ENCODE results near the gene TTC28. TPM values are rescaled to one million over a fixed set of nuclear protein-coding genes. Genes with fewer than 3 reads are reported as not detected.

Gene TTC28
- total and polyA plus RNA-seq, 10 of the 15 experiments (the other 5 are each of a cell fraction or from before 2014, with no cell fraction given) = 0.15 to 8.4 (median 1.4) TPM

- no peak for ATAC-seq
- ChIA-PET RAD21 (ENCODE audit: unreplicated experiment) (no interaction called here), SMC1A (ENCODE audit: uncharacterized antibody, unreplicated experiment) (interaction anchor here (2.1 kb wide), 1 partner anchor 12 kb away, joined by 4 read pairs; no protein-coding TSS in a partner anchor), CTCF (no interaction called here), POLR2A (no interaction called here)
- no peaks in the 10 kb centered on the region for H4K20me1 ChIP-seq (ENCODE audit: control insufficient read depth, insufficient read depth)
- no peak for FAIRE-seq
- TF ChIP-seq E2F8 (IDR thresholded peaks at IDR 0.05; ENCODE audit: low read depth, partially characterized antibody) = no peak
- no peak for TF ChIP-seq WRNIP1 (IDR thresholded peaks at IDR 0.05; ENCODE audit: borderline replicate concordance, low read depth, low read length)
- TF ChIP-seq BCL3 (IDR thresholded peaks at IDR 0.05; ENCODE audit: borderline replicate concordance, insufficient read depth, low read depth, low read length, poor library complexity, severe bottlenecking) = no peak
- TF ChIP-seq LARP7 (IDR thresholded peaks at IDR 0.05) = no peak
- no peak for TF ChIP-seq YY1 (IDR thresholded peaks at IDR 0.05; ENCODE audit: low read depth, low read length)
- no peak for TF ChIP-seq MTA3 (IDR thresholded peaks at IDR 0.05; ENCODE audit: borderline replicate concordance, low read length)
- no peak for TF ChIP-seq SUPT20H (IDR thresholded peaks at IDR 0.05; ENCODE audit: borderline replicate concordance, control insufficient read depth, low read depth, low read length)
- no peak for TF ChIP-seq KDM1A (IDR thresholded peaks at IDR 0.05; ENCODE audit: borderline replicate concordance)
- no peak for TF ChIP-seq CBX5 (IDR thresholded peaks at IDR 0.05; ENCODE audit: low read depth)
- TF ChIP-seq CUX1 (IDR thresholded peaks at IDR 0.05; ENCODE audit: insufficient replicate concordance, low read depth, low read length) = no peak
- no peak for TF ChIP-seq ZNF217 (IDR thresholded peaks at IDR 0.05)
- no peak for TF ChIP-seq JUNB (IDR thresholded peaks at IDR 0.05)
- no peak for TF ChIP-seq RB1 (IDR thresholded peaks at IDR 0.05; ENCODE audit: borderline replicate concordance)
- no peak for DNase-seq (ENCODE audit: low read depth, low spot score)
- no peaks in the 10 kb centered on the region for H3K27me3 ChIP-seq (replicated peaks in 1 of 2; ENCODE audit: control insufficient read depth in 2 of 2, insufficient read depth in 2 of 2, low read length in 1 of 2)
- H2AFZ ChIP-seq (ENCODE audit: control insufficient read depth, low read depth, low read length) = no peak overlapping the region
- H3K4me1 ChIP-seq (ENCODE audit: control insufficient read depth, insufficient read depth, low read length) = no peaks in the 10 kb centered on the region
- H3K36me3 ChIP-seq (ENCODE audit: control insufficient read depth in 2 of 2, insufficient read depth in 2 of 2, low read length in 1 of 2) = no peaks in the 10 kb centered on the region
- H3K9ac ChIP-seq (ENCODE audit: control insufficient read depth, insufficient read depth, low read length) = no peak overlapping the region
- in situ Hi-C loops (cut with MboI) (no loop called here), intact Hi-C loops (cut with micrococcal nuclease; ENCODE audit: unreplicated experiment) (no loop called here)
- BruUV-seq (replicated peaks) = no TSS peak
- no peak overlapping the region for H3K4me3 ChIP-seq
- WGBS (ENCODE audit: insufficient coverage, insufficient replicate concordance, low lambda C conversion rate, missing lambda C conversion rate) = 35% methylated on average over 7 of the region's 7 CpGs
- H3K4me2 ChIP-seq (ENCODE audit: control insufficient read depth, insufficient read depth) = no peak overlapping the region
- H3K9me3 ChIP-seq (replicated peaks; ENCODE audit: control insufficient read depth, insufficient read depth, low read length) = no peaks in the 10 kb centered on the region
- H3K27ac ChIP-seq (ENCODE audit: control insufficient read depth, insufficient read depth) = no peak overlapping the region
- H3K79me2 ChIP-seq (ENCODE audit: control insufficient read depth, insufficient read depth, low read length) = no peaks in the 10 kb centered on the region
Measured at GRCh38 chr22:28344918-28345703, 334.5 kb downstream of the TTC28 start.

Measured in GM12878 (cell line).